Karpas-422 (cell line): ENCODE measurements around the gene SLC39A2. TPM values are rescaled to one million over a fixed set of nuclear protein-coding genes. Genes with fewer than 3 reads are reported as not detected.

Experiments used
- DNase-seq: peaks from one replicate; pipeline ENCODE4 v3.0.0-alpha.2; 2015
- H2AFZ ChIP-seq: fragments of 200-600 bp; sonication (generic); 2 replicates; pipeline ENCODE4 v1.6.1; 2014; ENCODE audit warnings: antibody characterized with exemption, low read length, mixed read lengths
- H3K27ac ChIP-seq: fragments of 200-600 bp; sonication (generic); 2 replicates; pipeline ENCODE4 v1.5.1; 2014; ENCODE audit warnings: mild to moderate bottlenecking, low read length, moderate library complexity
- H3K27me3 ChIP-seq: fragments of 200-600 bp; sonication (generic); 2 replicates; pipeline ENCODE4 v1.6.1; 2014; ENCODE audit warnings: low read length, mixed read lengths
- H3K36me3 ChIP-seq: fragments of 200-600 bp; sonication (generic); 2 replicates; pipeline ENCODE4 v1.6.1; 2014; ENCODE audit warnings: low read length, mixed read lengths; ENCODE audit not compliant: insufficient read depth
- H3K4me1 ChIP-seq: fragments of 200-600 bp; sonication (generic); 2 replicates; pipeline ENCODE4 v1.6.1; 2014; ENCODE audit warnings: mild to moderate bottlenecking, low read length, mixed read lengths
- H3K4me2 ChIP-seq: fragments of 200-600 bp; sonication (generic); 2 replicates; pipeline ENCODE4 v1.6.1; 2014; ENCODE audit warnings: low read length, low read depth, mild to moderate bottlenecking; ENCODE audit not compliant: poor library complexity, severe bottlenecking
- H3K4me3 ChIP-seq: fragments of 200-600 bp; sonication (generic); 2 replicates; pipeline ENCODE4 v1.5.1; 2014; ENCODE audit warnings: mild to moderate bottlenecking, antibody characterized with exemption, low read length, mixed read lengths
- H3K79me2 ChIP-seq: fragments of 200-600 bp; sonication (generic); 2 replicates; pipeline ENCODE4 v1.6.1; 2014; ENCODE audit warnings: mild to moderate bottlenecking, low read length, mixed read lengths
- H3K9ac ChIP-seq: fragments of 200-600 bp; sonication (generic); 2 replicates; pipeline ENCODE4 v1.6.0; 2014; ENCODE audit warnings: low read length
- H3K9me2 ChIP-seq: fragments of 200-600 bp; sonication (generic), shearing (Covaris generic); replicated peaks from 2 replicates; pipeline ENCODE4 v1.6.0; 2014; ENCODE audit warnings: mild to moderate bottlenecking, low read length, moderate library complexity; ENCODE audit not compliant: insufficient read depth
- H3K9me3 ChIP-seq: fragments of 300-700, 200-600 bp; sonication (generic); 2 replicates; pipeline ENCODE4 v1.6.1; 2014; ENCODE audit warnings: low read length, mixed read lengths
- H4K20me1 ChIP-seq: fragments of 200-600 bp; sonication (generic); 2 replicates; pipeline ENCODE4 v1.6.1; 2014; ENCODE audit warnings: mild to moderate bottlenecking, antibody characterized with exemption, low read length, low read depth; ENCODE audit not compliant: insufficient read depth
- total RNA-seq: library from RNA; depleted of rRNA; stranded (reverse); fragments of >200 nt; shearing (Covaris generic); gene quantifications from 2 replicates; pipeline ENCODE4 v1.2.3, GENCODE V29; 2014; ENCODE audit warnings: low replicate concordance

Gene SLC39A2
- total RNA-seq, 1 experiment from 2014 or later = not detected

DNA sequence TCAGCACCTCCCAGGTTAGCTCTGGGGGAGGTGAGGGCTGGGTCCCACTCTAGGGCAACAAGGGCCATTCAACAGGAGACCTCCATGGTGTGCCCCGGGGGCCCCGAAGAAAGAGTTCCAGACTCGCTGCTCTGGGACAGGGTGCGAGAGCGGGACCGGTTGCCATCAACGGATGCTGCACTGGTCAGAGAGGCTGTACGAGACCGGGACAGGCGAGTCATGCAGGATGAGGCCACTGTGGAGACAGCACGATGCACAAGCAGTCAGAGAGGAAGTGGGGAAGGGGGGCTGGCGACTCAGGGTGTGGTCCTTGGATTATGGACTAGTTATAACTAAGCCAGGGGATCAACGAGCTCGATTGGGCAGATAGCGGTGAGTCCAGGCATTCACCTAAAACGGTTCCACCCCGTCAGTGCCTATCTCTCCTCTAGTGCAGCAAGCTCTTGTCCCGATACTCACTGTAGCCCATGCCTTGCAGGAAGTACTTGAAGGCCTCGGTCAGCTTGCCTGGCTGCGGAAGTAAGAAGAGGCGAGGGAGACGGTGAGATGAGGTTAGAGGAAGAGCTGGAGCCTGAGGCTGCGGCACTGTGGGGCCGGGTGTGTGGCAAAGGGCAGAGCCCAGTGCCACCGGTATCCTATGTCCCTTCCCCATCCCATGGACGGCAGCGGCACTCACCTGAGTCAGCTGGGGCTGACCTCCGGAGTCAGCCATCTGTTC is 18.6 kb downstream of the SLC39A2 start:
- no peak for DNase-seq
- Histone ChIP-seq H3K9me3 (no peaks in the 10 kb centered on the region), H3K9me2 (no peaks in the 10 kb centered on the region), H3K9ac (no peak overlapping the region), H3K79me2 (no peaks in the 10 kb centered on the region), H3K4me1 (no peaks in the 10 kb centered on the region), H3K27me3 (no peaks in the 10 kb centered on the region; the same call in 1 of the 2 replicates), H2AFZ (no peak overlapping the region), H4K20me1 (no peaks in the 10 kb centered on the region), H3K36me3 (no peaks in the 10 kb centered on the region), H3K27ac (no peak overlapping the region), H3K4me2 (no peak overlapping the region), H3K4me3 (no peak overlapping the region)

DNA sequence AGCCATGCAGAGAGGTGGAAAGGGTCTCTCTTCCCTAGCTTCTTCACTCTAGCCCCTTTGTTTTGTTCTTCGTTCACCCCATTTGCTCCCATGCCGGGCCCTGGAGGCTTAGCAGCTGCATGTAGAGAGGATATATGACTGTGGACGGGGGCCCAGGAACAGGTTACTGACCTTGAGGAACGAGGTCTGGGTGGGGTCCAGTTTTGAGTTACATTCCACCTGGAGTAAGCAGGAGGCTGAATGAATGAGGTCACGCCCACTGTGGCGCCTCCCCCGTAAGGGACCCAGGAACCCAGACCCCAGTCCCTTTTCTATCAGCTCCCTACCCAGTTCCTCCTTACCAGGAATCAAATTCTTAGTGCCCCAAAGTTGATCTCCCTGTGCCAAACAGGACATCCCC is 19.2 kb downstream of the SLC39A2 start:
- Histone ChIP-seq H3K4me3 (no peak overlapping the region), H3K36me3 (no peaks in the 10 kb centered on the region), H3K27me3 (no peaks in the 10 kb centered on the region; the same call in 1 of the 2 replicates), H3K9me2 (no peaks in the 10 kb centered on the region), H3K27ac (no peak overlapping the region), H4K20me1 (no peaks in the 10 kb centered on the region), H3K79me2 (no peaks in the 10 kb centered on the region), H3K9ac (no peak overlapping the region), H3K9me3 (no peaks in the 10 kb centered on the region), H3K4me1 (no peaks in the 10 kb centered on the region), H2AFZ (no peak overlapping the region), H3K4me2 (no peak overlapping the region)
- no peak for DNase-seq

DNA sequence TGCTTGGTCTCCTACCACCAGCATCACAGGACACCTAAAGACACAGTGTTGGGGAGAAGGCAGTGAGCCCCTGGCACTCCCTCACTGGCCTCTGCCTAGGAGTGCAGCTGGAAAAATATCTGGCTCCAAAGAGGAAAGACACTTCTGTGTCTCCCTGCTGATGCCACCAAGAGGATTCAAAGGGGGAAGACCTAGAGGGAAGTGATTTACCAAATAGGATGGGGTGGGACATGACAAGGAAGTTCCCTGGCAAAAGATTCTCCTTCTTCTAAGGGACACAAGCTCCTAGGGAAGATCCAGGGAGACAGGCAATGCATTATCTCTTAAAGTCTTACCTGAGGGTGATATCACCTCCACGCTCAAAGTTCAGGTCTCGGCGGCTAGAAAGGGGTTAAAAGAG is 19.7 kb downstream of the SLC39A2 start:
- H3K27me3 ChIP-seq = no peaks in the 10 kb centered on the region; the same call in 1 of the 2 replicates
- H3K4me3 ChIP-seq = no peak overlapping the region
- H3K36me3 ChIP-seq = no peaks in the 10 kb centered on the region
- H2AFZ ChIP-seq = no peak overlapping the region
- no peaks in the 10 kb centered on the region for H3K79me2 ChIP-seq
- no peak for DNase-seq
- no peaks in the 10 kb centered on the region for H3K4me1 ChIP-seq
- H3K4me2 ChIP-seq = no peak overlapping the region
- no peaks in the 10 kb centered on the region for H3K9me3 ChIP-seq
- no peaks in the 10 kb centered on the region for H4K20me1 ChIP-seq
- H3K9ac ChIP-seq = no peak overlapping the region
- no peaks in the 10 kb centered on the region for H3K9me2 ChIP-seq
- no peak overlapping the region for H3K27ac ChIP-seq

DNA sequence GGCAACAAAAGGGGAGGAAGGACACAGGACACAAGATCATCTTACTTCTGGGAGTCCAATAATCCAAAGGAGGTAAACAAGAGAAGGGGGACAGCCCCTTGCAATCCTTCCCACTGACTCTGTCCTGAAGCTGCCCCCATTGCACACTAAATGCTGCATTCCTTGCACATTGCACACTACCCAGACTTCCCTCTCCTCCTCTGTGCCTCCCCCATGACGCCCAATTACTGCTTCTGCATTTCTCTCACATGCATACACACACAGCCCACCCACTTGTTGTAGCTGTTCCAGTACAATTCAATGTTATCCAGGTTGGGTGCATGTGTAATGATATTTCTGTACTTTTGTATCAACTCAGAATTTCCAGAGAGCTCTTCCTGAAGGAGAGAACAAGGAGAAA is 20.3 kb downstream of the SLC39A2 start:
- H3K79me2 ChIP-seq = no peaks in the 10 kb centered on the region
- H3K27ac ChIP-seq = no peak overlapping the region
- H3K27me3 ChIP-seq = no peaks in the 10 kb centered on the region; the same call in 1 of the 2 replicates
- H3K4me1 ChIP-seq = no peaks in the 10 kb centered on the region
- H3K36me3 ChIP-seq = no peaks in the 10 kb centered on the region
- H3K9me3 ChIP-seq = no peaks in the 10 kb centered on the region
- no peak overlapping the region for H3K4me3 ChIP-seq
- H2AFZ ChIP-seq = no peak overlapping the region
- no peak overlapping the region for H3K9ac ChIP-seq
- DNase-seq = no peak
- H3K4me2 ChIP-seq = no peak overlapping the region
- H4K20me1 ChIP-seq = no peaks in the 10 kb centered on the region
- H3K9me2 ChIP-seq = no peaks in the 10 kb centered on the region

DNA sequence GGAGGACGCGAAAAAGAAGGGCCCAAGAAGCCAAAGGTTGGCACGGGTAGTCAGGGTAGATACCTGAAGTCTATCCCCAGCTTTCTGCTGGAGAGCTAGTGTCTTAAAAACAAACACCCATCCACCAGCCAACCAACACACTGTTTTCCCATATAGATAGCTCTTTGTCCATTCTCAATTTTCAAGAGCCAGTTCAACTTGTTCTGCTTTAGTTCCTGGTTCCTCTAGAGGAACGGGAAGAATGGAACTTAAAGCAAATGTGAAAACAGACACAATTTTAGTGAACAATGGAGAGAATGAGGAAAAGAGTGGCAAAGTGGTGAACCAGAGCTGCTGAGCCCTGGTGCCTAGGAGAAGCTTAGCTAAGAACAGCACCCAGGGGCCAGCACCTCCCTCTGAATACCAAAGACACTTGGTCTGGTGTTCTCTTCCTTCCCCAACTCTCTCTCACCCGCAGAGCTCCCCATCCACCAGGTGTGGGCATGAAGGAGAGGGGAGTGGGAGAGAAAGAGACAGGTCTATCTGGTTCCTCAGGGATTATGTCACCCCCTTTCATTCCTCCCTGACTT is 22.0 kb downstream of the SLC39A2 start:
- H3K9ac ChIP-seq = no peak overlapping the region
- H3K4me3 ChIP-seq = no peak overlapping the region
- H3K27ac ChIP-seq = no peak overlapping the region
- H4K20me1 ChIP-seq = no peaks in the 10 kb centered on the region
- H3K36me3 ChIP-seq = no peaks in the 10 kb centered on the region
- H3K9me3 ChIP-seq = no peaks in the 10 kb centered on the region
- H3K9me2 ChIP-seq = no peaks in the 10 kb centered on the region
- no peaks in the 10 kb centered on the region for H3K79me2 ChIP-seq
- H3K27me3 ChIP-seq = no peaks in the 10 kb centered on the region; the same call in 1 of the 2 replicates
- no peak overlapping the region for H2AFZ ChIP-seq
- no peak overlapping the region for H3K4me2 ChIP-seq
- no peaks in the 10 kb centered on the region for H3K4me1 ChIP-seq
- DNase-seq = no peak

DNA sequence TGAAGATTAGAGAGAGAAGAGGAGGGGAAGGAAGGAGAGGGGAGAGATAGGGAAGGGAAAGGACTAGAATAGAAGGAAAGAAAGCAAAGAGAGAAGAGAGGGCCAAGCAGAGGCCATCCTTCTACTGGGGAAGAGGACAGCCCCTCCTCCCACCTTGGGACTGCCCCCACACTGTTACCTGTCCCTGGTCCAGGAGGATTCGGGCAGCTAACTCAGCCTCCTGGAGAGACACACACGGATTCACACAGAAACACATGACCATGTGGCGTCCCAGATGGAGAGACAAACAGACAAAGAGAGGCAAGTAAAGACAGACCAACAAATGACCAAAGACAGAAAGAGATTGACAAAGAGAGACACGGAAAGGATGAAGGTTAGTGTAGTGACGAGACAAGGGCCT is 23.6 kb downstream of the SLC39A2 start:
- H3K4me1 ChIP-seq = no peaks in the 10 kb centered on the region
- no peaks in the 10 kb centered on the region for H3K79me2 ChIP-seq
- H4K20me1 ChIP-seq = 0 out of 2 replicates have a peak, but pooled peaks cover 3% of the 10 kb centered on the region
- H3K9ac ChIP-seq = no peak overlapping the region
- H3K36me3 ChIP-seq = no peaks in the 10 kb centered on the region
- H3K27me3 ChIP-seq = no peaks in the 10 kb centered on the region; the same call in 1 of the 2 replicates
- no peak overlapping the region for H3K27ac ChIP-seq
- H3K9me2 ChIP-seq = no peaks in the 10 kb centered on the region
- DNase-seq = no peak
- H3K4me3 ChIP-seq = no peak overlapping the region
- no peaks in the 10 kb centered on the region for H3K9me3 ChIP-seq
- H3K4me2 ChIP-seq = no peak overlapping the region
- no peak overlapping the region for H2AFZ ChIP-seq

DNA sequence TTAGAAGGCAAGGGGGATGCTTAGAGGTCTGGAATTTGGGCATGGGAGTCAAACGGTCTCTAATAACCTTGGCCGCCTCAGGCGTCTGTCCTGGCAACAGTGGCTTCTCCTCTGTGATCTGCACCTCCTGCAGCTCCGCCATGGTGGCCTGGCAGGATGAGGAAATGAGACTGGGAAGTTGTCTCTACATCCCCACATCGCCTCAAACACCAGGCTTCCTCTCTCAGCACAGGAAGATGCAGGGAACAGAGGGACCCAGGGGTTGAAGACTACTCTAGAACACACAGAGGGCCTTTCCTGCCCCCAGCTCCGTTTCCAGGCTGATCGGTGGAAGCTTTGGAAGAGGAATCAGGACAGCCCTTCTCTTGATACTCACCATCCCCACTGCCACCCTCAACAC is 24.1 kb downstream of the SLC39A2 start:
- DNase-seq = no peak
- Histone ChIP-seq H3K36me3 (no peaks in the 10 kb centered on the region), H3K4me2 (no peak overlapping the region), H3K9ac (no peak overlapping the region), H3K79me2 (no peaks in the 10 kb centered on the region), H3K9me3 (no peaks in the 10 kb centered on the region), H3K4me3 (no peak overlapping the region), H4K20me1 (0 out of 2 replicates have a peak, but pooled peaks cover 3% of the 10 kb centered on the region), H2AFZ (no peak overlapping the region), H3K27me3 (no peaks in the 10 kb centered on the region; the same call in 1 of the 2 replicates), H3K27ac (no peak overlapping the region), H3K9me2 (no peaks in the 10 kb centered on the region), H3K4me1 (no peaks in the 10 kb centered on the region)

DNA sequence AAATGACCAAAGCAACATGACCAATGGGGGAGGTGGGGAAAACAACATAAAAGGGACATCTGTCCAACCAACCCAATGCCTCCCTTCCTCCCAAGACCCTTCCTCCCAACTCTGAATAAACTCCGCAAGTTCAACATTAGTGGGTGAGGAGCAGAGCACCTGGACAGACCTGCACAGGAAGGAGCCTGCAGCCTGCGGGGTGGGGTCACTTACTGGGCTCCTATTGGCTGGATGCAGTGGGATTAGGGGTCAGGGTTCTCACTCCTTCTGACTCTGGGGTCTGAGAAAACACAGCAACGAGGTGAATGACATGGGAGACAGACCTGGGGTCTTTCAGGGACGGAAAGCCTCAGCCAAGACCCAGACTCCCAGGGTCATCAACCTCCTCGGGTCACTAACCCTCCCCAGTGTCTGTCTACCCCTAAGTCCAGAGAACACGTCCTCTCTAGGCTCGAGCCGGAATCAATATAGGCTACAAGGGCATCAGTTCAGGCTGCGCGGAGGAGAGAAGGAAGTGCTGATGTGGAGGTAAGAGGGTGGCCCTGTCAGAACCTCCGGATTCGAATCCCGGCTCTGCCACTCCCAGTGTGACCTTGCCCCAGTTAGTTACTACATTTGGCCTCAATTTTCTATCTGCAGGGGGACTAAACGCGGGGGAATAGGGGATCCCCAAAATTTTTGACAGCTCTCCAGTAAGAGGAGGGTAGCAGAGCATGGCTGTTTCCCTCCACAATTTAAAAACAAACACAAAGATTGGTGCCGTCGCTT is 24.9 kb downstream of the SLC39A2 start:
- Histone ChIP-seq H2AFZ (no peak overlapping the region), H3K9ac (no peak overlapping the region), H3K9me2 (no peaks in the 10 kb centered on the region), H3K4me1 (no peaks in the 10 kb centered on the region), H3K4me3 (no peak overlapping the region), H3K79me2 (no peaks in the 10 kb centered on the region), H3K27ac (no peak overlapping the region), H3K36me3 (no peaks in the 10 kb centered on the region), H3K27me3 (no peaks in the 10 kb centered on the region; the same call in 1 of the 2 replicates), H4K20me1 (0 out of 2 replicates have a peak, but pooled peaks cover 3% of the 10 kb centered on the region), H3K4me2 (no peak overlapping the region), H3K9me3 (no peaks in the 10 kb centered on the region)
- DNase-seq = no peak
